ENCODE data around the gene RAD51B.

DNA sequence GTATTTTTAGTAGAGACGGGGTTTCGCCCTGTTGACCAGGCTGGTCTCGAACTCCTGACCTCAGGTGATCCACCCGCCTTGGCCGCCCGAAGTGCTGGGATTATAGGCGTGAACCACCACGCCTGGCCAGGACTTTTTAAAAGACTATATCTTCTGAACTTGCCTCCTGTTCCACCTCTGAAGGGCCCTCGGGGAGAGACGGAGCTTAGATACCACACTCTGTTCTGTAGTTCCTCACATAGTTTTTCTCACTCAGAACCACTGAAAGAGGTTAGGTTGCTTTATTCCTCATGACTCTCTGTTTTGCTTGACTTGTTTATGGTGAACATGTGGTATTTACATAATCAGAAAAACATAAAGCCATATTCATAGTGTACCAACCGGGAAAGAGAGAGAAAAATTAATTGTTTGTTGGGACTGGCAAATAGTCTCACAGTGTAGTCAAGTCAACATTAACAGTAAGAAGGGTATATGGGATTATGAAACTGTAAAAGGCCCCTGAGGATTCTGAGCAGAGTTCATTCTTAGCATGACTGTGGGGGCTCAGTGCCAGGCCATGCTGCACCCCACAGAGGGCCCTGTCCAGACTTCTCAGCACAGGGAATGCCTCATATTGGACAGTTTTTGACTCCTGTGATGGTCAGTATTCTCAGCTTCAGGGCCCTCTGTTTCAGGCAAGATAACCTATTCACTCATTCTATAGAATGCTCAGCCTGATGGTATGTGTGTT lies 631.0 kb downstream of the RAD51B start:
- TF ChIP-seq, protein P1, sequence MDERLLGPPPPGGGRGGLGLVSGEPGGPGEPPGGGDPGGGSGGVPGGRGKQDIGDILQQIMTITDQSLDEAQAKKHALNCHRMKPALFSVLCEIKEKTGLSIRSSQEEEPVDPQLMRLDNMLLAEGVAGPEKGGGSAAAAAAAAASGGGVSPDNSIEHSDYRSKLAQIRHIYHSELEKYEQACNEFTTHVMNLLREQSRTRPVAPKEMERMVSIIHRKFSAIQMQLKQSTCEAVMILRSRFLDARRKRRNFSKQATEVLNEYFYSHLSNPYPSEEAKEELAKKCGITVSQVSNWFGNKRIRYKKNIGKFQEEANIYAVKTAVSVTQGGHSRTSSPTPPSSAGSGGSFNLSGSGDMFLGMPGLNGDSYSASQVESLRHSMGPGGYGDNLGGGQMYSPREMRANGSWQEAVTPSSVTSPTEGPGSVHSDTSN (CRISPR knock-in tag; IDR thresholded peaks at IDR 0.05), result no peak
- TF ChIP-seq, protein P2, sequence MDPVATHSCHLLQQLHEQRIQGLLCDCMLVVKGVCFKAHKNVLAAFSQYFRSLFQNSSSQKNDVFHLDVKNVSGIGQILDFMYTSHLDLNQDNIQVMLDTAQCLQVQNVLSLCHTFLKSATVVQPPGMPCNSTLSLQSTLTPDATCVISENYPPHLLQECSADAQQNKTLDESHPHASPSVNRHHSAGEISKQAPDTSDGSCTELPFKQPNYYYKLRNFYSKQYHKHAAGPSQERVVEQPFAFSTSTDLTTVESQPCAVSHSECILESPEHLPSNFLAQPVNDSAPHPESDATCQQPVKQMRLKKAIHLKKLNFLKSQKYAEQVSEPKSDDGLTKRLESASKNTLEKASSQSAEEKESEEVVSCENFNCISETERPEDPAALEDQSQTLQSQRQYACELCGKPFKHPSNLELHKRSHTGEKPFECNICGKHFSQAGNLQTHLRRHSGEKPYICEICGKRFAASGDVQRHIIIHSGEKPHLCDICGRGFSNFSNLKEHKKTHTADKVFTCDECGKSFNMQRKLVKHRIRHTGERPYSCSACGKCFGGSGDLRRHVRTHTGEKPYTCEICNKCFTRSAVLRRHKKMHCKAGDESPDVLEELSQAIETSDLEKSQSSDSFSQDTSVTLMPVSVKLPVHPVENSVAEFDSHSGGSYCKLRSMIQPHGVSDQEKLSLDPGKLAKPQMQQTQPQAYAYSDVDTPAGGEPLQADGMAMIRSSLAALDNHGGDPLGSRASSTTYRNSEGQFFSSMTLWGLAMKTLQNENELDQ (CRISPR knock-in tag; IDR thresholded peaks at IDR 0.05; ENCODE audit: borderline replicate concordance), result no peak
- no peak for TF ChIP-seq CHD2 (IDR thresholded peaks at IDR 0.05; ENCODE audit: low read depth, low read length)
- TF ChIP-seq KLF6 (CRISPR knock-in tag; IDR thresholded peaks at IDR 0.05), result no peak
- no peak for TF ChIP-seq DNMT3B (CRISPR knock-in tag; conservative IDR thresholded peaks at IDR 0.05)
- no peak for TF ChIP-seq SKI (IDR thresholded peaks at IDR 0.05; ENCODE audit: partially characterized antibody)
- no peak for TF ChIP-seq SNAI1 (CRISPR knock-in tag; IDR thresholded peaks at IDR 0.05; ENCODE audit: borderline replicate concordance)
- TF ChIP-seq, protein P3, sequence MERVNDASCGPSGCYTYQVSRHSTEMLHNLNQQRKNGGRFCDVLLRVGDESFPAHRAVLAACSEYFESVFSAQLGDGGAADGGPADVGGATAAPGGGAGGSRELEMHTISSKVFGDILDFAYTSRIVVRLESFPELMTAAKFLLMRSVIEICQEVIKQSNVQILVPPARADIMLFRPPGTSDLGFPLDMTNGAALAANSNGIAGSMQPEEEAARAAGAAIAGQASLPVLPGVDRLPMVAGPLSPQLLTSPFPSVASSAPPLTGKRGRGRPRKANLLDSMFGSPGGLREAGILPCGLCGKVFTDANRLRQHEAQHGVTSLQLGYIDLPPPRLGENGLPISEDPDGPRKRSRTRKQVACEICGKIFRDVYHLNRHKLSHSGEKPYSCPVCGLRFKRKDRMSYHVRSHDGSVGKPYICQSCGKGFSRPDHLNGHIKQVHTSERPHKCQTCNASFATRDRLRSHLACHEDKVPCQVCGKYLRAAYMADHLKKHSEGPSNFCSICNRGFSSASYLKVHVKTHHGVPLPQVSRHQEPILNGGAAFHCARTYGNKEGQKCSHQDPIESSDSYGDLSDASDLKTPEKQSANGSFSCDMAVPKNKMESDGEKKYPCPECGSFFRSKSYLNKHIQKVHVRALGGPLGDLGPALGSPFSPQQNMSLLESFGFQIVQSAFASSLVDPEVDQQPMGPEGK (CRISPR knock-in tag; IDR thresholded peaks at IDR 0.05), result no peak
- TF ChIP-seq SETDB1 (CRISPR knock-in tag; IDR thresholded peaks at IDR 0.05; ENCODE audit: borderline replicate concordance), result no peak
- no peak for TF ChIP-seq RAD21 (CRISPR knock-in tag; IDR thresholded peaks at IDR 0.05)

All from HepG2 (cell line).